GM18508 (cell line): Measurements from ENCODE around the gene TOE1.

Source experiments
- ATAC-seq: cut with Tn5 transposase; IDR thresholded peaks from one replicate; pipeline ENCODE4 v1.9.1; 2021; ENCODE audit warnings: moderate number of reproducible peaks; ENCODE audit not compliant: insufficient read depth, unreplicated experiment

The TOE1 gene

GRCh38 chr1:45325851-45326506, 14.0 kb upstream of the TOE1 start:
- no peak for ATAC-seq

- ATAC-seq = no peak
Observed at GRCh38 chr1:45326627-45327623, 13.0 kb upstream of the TOE1 start, which contains the start of gene HPDL. Gene HPDL (plus strand): TSS chr1:45326895. CDS start chr1:45327149, 254 bp downstream.

- no peak for ATAC-seq
Observed at GRCh38 chr1:45327644-45328515, 12.1 kb upstream of the TOE1 start.

- ATAC-seq = no peak
Observed at GRCh38 chr1:45328680-45329079, 11.3 kb upstream of the TOE1 start.

GRCh38 chr1:45329445-45329844, 10.5 kb upstream of the TOE1 start:
- ATAC-seq = no peak

GRCh38 chr1:45331436-45332345, 8.3 kb upstream of the TOE1 start:
- ATAC-seq = no peak

GRCh38 chr1:45332346-45332720, 7.6 kb upstream of the TOE1 start:
- no peak for ATAC-seq

- ATAC-seq = no peak
Observed at GRCh38 chr1:45334308-45335245, 5.4 kb upstream of the TOE1 start.

GRCh38 chr1:45335855-45336324, 4.1 kb upstream of the TOE1 start:
- no peak for ATAC-seq

- no peak for ATAC-seq
Observed at GRCh38 chr1:45337630-45338325, 2.2 kb upstream of the TOE1 start.

GRCh38 chr1:45340816-45341466, 971 bp downstream of the TOE1 start:
- ATAC-seq = no peak

- ATAC-seq = no peak
Observed at GRCh38 chr1:45344499-45344898, 4.5 kb downstream of the TOE1 start.

- ATAC-seq = no peak
Observed at GRCh38 chr1:45345014-45345413, 5.0 kb downstream of the TOE1 start.

GRCh38 chr1:45346473-45346872, 6.5 kb downstream of the TOE1 start:
- ATAC-seq = no peak

GRCh38 chr1:45348020-45348419, 8.1 kb downstream of the TOE1 start:
- no peak for ATAC-seq

- no peak for ATAC-seq
Observed at GRCh38 chr1:45348609-45348965, 8.6 kb downstream of the TOE1 start.

GRCh38 chr1:45348966-45349677, 9.2 kb downstream of the TOE1 start:
- ATAC-seq = no peak
